GM10847 (cell line): ENCODE data around the gene SCYGR7.

ENCODE experiments used
- POLR2A ChIP-seq: IDR thresholded peaks from 2 replicates; pipeline ENCODE4 v1.6.1; 2011; ENCODE audit not compliant: insufficient read length; ENCODE audit errors: extremely low read depth

SCYGR7 gene

DNA sequence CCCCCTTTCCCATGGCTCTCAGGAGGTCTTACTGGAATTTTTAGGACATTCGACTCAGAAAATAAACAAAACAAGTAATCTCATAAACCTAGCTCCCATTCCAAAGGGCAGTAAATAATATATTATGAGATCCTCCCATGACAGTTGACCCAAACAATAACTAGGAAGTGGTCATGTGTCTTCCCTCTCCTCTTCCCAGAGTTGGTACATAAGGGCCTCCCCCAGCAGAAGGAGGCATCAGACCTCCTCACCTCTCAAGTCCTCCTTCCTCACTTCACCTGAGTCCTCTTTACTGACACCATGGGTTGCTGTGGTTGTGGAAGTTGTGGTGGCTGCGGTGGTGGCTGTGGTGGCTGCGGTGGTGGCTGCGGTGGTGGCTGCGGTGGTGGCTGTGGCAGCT lies at the start of gene SCYGR7:
TSS of gene SCYGR7 (plus strand) at position 301 of the 400 bp plus-strand sequence. CDS start at position 301, 0 bp downstream.
- no peak for TF ChIP-seq POLR2A

- TF ChIP-seq POLR2A, result no peak
Measured at GRCh38 chr2:227684258-227684657, 43.9 kb upstream of the SCYGR7 start.

GRCh38 chr2:227687189-227687588 lies 40.9 kb upstream of the SCYGR7 start:
- no peak for TF ChIP-seq POLR2A

DNA sequence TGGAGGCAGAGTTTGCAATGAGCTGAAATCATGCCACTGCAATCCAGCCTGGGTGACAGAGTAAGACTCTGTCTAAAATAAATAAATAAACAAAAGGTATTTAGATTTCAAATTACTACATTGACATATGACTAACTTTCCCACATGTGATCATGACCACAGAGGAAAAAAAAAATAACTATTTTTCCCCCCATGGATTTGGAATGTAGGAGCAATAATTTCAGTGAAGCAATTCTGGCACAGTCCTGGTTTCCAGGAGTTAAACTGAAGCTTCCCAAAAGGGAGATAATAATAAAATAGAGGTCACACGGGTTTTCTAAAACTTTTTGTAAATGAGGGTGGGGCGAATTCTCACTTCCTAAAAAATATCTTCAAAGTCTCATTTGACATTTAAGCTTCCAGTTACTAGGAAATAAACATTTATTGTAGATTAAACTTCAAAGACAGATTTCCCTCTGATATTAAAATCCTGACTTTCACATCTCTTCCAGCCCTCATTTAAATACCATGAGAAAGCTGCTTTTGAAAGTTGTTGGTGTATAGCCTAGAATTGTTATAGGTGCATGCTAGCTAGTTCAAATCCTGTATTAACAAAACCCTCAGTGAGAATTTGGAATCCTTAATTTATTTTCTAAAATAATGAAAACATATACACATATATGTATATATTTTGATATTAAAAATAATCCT lies 31.0 kb upstream of the SCYGR7 start:
- TF ChIP-seq POLR2A, result no peak

DNA sequence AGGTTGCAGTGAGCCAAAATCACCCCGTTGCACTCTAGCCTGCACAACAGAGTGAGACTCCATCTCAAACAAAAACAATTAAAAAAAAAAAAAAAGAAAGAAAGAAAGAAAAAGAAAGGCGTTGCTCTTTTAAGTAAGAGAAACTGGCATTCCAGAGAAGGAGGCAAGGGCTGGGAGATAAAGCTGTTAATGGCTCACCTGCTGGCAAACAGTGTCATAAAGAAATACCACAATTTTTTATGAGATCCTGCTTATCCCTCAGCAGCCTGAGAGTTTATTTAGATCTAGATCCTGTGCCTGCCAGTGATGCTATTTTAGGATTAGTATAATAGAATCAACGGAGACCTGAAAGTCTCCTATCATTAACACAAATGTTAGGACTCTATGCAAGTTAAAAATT lies 26.6 kb upstream of the SCYGR7 start:
- TF ChIP-seq POLR2A, result no peak

DNA sequence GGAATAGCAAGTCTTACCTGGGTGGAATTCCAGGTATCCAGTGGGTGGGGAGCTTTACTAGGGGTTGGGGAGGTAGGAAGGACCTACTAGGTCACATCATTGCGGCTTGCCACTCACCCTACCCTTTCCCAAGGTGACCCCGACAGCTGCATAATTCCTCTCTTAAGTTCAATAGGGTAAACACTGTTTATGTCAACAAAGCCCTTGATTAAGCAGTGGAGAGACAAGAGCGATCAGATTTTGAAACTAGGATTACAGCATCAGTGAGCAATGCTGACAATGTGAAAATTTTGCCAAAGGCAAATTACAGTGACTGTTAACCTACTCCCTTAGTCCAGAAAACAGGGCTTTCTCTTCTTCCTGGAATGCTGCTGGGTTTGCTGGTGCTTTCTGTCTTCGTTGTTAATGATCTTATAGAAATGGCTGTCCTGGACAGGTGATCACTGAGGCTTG lies 24.8 kb upstream of the SCYGR7 start:
- TF ChIP-seq POLR2A, result no peak

DNA sequence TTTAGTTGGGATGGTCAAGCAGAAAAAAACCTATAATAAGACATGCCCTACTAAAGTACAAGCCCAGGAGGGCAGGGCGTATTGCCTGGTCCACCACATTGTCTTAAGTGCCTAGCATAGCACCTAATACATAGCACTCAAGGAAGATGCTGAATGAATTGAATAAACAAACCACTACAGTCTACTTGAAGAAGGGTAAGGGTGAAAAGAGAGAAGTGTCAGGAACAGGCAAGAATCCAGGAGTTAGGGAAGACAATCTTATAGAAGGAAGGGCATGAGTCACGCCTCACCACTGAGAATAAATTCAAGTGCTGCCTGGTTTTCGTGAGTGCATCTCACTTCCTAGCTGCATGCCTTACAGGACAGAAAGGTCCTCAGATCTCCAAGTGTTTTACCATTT lies 24.2 kb upstream of the SCYGR7 start:
- no peak for TF ChIP-seq POLR2A

GRCh38 chr2:227706859-227707258 lies 21.3 kb upstream of the SCYGR7 start:
- no peak for TF ChIP-seq POLR2A

- no peak for TF ChIP-seq POLR2A
Measured at GRCh38 chr2:227707390-227707789, 20.7 kb upstream of the SCYGR7 start.

DNA sequence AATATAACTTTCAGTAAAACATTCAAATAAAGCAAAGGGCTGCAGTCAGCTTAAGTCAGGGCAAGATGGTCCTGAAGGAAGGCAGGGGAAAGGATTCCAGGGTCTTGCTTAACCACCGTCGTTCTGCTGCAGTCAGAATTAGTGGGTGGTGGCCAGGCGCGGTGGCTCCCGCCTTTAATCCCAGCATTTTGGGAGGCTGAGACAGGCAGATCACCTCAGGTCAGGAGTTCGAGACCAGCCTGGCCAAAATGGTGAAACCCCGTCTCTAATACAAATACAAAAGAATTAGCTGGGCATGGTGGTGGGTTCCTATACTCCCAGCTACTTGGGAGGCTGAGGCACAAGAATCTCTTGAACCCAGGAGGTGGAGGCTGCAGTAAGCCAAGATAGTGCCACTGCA lies 17.1 kb upstream of the SCYGR7 start:
- no peak for TF ChIP-seq POLR2A

GRCh38 chr2:227713291-227713690 lies 14.8 kb upstream of the SCYGR7 start:
- no peak for TF ChIP-seq POLR2A

DNA sequence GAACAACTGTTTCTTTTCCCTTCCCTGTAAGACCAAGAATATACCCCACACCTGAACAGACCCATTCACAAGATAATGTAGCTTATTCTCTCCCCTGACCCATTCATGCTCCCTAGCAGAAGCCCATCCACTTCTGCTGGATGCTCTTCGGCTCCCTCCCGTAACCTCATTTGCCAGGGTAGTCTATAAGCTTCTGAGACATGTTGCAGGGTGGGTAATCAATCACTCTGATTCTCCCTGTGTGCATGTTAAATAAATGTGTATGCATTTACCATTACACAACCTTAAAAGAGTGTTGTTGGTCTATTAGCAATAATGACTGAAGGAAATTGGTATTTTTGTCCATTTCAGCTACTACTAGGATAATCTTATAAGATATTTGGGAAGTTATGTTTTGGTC lies 11.6 kb upstream of the SCYGR7 start:
- no peak for TF ChIP-seq POLR2A

GRCh38 chr2:227717687-227718567 lies 10.2 kb upstream of the SCYGR7 start, which contains the start of gene SLC19A3:
Gene SLC19A3 (minus strand): TSS chr2:227718028. CDS start chr2:227702318, 15,710 bp downstream.
- no peak for TF ChIP-seq POLR2A

- no peak for TF ChIP-seq POLR2A
Measured at GRCh38 chr2:227719641-227720040, 8.5 kb upstream of the SCYGR7 start.

DNA sequence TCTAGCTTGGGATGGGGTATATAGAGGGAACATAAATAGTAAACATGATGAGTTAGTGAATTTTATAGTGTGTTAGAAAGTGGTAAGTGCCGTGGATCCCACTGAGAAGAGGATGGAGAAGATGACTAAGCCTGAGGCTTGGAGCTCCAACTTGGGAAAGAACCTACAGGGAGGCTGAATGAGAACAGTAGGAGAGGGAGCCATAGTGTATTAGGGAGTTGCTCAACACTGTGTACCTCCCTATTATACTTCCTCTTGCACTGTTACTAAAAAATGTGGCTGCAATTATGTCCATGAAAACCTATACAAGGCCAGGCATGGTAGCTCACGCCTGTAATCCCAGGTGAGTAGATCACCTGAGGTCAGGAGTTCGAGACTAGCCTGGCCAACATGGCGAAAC lies 7.5 kb upstream of the SCYGR7 start:
- TF ChIP-seq POLR2A, result no peak

DNA sequence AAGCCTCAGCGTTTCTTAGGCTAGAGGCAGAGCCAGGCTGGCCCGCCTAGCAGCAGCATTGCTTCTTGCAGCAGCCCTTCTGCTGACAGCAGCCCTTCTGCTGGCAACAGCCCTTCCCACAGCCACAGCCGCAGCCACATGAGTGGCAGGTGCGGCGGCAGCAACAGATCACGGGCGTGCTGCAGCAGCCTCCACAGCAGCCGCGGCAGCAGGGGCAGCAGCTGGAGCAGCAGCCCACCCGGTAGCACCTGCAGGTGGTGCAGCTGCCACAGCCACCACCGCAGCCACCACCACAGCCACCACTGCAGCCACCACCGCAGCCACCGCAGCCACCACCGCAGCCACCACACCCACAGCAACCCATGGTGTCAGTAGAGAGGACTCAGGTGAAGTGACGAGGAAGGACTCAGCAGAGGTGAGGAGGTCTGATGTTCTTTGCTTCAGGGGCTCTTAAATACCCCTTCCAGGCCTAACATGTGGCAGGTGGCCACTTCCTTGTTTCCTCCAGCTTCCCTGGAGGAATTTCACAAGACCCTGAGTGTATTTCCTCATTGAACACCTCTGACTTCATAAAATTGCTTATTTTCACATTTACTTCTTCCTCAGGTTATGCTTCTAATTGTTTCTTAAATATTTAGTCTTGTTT lies 3.6 kb upstream of the SCYGR7 start, which contains the start of gene SCYGR6:
TSS of gene SCYGR6 (minus strand) at position 364 of the 646 bp plus-strand sequence. CDS start at position 364, 0 bp downstream.
- TF ChIP-seq POLR2A, result no peak
